ENCODE data around the gene TOMM20. TPM values are rescaled to one million over a fixed set of nuclear protein-coding genes. Genes with fewer than 3 reads are reported as not detected.

Gene TOMM20
- total RNA-seq, 1 experiment from 2014 or later = 184 TPM

DNA sequence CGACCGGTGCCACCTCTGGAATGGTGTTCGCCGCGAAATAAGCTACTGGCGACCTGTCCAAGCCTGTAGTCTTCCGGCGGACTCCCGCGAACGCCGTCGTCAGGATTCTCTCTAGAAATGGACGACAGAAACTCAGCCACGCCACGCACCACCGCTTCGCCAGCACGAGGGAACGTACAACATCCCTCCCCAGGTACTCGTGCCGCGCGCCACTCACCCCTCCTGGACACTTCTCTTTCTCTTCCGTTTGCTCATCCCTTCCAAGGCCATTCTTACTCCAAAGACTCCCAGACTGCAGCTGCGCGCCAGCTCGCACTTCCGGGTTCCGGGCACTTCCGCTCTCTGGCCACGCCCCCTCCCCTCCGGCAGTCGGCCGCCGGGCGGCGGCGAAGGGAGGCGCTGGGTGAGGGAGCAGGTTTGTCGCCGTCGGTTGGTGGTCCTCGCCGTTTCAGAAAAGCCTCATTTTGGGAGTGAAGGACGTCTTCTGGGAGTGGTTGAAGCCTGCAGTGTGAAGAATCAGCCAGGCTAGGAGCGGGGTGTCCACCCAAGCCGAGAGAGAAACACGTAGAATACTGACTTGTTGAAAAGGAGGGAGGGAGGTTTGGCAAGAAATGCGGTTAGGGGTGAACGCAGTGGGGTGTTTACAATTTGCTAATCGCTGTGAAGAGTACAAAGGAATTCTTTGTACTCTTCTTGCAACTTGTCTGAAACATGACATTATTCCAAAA, 32.5 kb upstream of the TOMM20 start, which contains the start of gene RBM34 (continued):
- TF ChIP-seq CDX4 (CRISPR knock-in tag; IDR thresholded peaks at IDR 0.05; ENCODE audit: borderline replicate concordance) (no peak), EMX1 (CRISPR knock-in tag; IDR thresholded peaks at IDR 0.05) (no peak), SMAD3 (CRISPR knock-in tag; IDR thresholded peaks at IDR 0.05; ENCODE audit: borderline replicate concordance) (peak; percentile 82), SP1 (CRISPR knock-in tag; conservative IDR thresholded peaks at IDR 0.05) (peak; percentile 95), HMGXB4 (CRISPR knock-in tag; IDR thresholded peaks at IDR 0.05) (0 out of 2 replicates have a peak, but pooled peaks have one; percentile 32), ETV6 (CRISPR knock-in tag; IDR thresholded peaks at IDR 0.05) (peak; percentile 92), ATF6 (CRISPR knock-in tag; IDR thresholded peaks at IDR 0.05) (no peak), TEAD1 (CRISPR knock-in tag; IDR thresholded peaks at IDR 0.05) (peak; percentile 59; the same call in 1 of the 2 replicates), ZNF671 (CRISPR knock-in tag; IDR thresholded peaks at IDR 0.05) (no peak), MAX (CRISPR knock-in tag; IDR thresholded peaks at IDR 0.05) (peak; percentile 81), KAT7 (CRISPR knock-in tag; IDR thresholded peaks at IDR 0.05; ENCODE audit: borderline replicate concordance) (0 out of 2 replicates have a peak, but pooled peaks have one; percentile 57), ZNF263 (CRISPR knock-in tag; IDR thresholded peaks at IDR 0.05; ENCODE audit: low read depth) (no peak), FOXP1 (CRISPR knock-in tag; IDR thresholded peaks at IDR 0.05; ENCODE audit: borderline replicate concordance) (peak; percentile 55; the same call in 1 of the 2 replicates), CTCF (IDR thresholded peaks at IDR 0.05) (no peak)
- TF ChIP-seq, protein P1, sequence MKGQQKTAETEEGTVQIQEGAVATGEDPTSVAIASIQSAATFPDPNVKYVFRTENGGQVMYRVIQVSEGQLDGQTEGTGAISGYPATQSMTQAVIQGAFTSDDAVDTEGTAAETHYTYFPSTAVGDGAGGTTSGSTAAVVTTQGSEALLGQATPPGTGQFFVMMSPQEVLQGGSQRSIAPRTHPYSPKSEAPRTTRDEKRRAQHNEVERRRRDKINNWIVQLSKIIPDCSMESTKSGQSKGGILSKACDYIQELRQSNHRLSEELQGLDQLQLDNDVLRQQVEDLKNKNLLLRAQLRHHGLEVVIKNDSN (CRISPR knock-in tag; IDR thresholded peaks at IDR 0.05) = peak; percentile 19; the same call in 1 of the 2 replicates

GRCh38 chr1:235160383-235160956, 31.8 kb upstream of the TOMM20 start:
- H3K27me3 Mint-ChIP-seq (ENCODE audit: low read depth) = no peaks in the 10 kb centered on the region
- H3K9me3 Mint-ChIP-seq = no peaks in the 10 kb centered on the region
- peak overlapping the region; percentile 97 for H3K27ac Mint-ChIP-seq
- peaks cover 12% of the 10 kb centered on the region for H3K4me1 Mint-ChIP-seq
- ATAC-seq (peak; percentile 12), DNase-seq (ENCODE audit: low spot score) (no peak)
- CTCF ChIA-PET = interaction anchor here (1.1 to 1.3 kb wide), 2 partner anchors 32 to 257 kb away, joined by 3 to 6 read pairs; partner anchors contain the start of gene TOMM20
- peak overlapping the region; percentile 94 for H3K4me3 Mint-ChIP-seq
- POLR2A ChIA-PET = interaction anchor here (0.9 to 1.4 kb wide), 5 partner anchors 32 to 264 kb away, joined by 3 to 7 read pairs (median 4); partner anchors contain the start of genes ARID4B and TOMM20
- H3K36me3 Mint-ChIP-seq = peaks cover 7% of the 10 kb centered on the region
- TF ChIP-seq ARID4B (CRISPR knock-in tag; IDR thresholded peaks at IDR 0.05; ENCODE audit: borderline replicate concordance) (no peak), KAT7 (CRISPR knock-in tag; IDR thresholded peaks at IDR 0.05; ENCODE audit: borderline replicate concordance) (no peak), TCF7 (CRISPR knock-in tag; IDR thresholded peaks at IDR 0.05; ENCODE audit: low read depth) (no peak), GTF2I (CRISPR knock-in tag; conservative IDR thresholded peaks at IDR 0.05) (no peak)
- TF ChIP-seq, protein P2, sequence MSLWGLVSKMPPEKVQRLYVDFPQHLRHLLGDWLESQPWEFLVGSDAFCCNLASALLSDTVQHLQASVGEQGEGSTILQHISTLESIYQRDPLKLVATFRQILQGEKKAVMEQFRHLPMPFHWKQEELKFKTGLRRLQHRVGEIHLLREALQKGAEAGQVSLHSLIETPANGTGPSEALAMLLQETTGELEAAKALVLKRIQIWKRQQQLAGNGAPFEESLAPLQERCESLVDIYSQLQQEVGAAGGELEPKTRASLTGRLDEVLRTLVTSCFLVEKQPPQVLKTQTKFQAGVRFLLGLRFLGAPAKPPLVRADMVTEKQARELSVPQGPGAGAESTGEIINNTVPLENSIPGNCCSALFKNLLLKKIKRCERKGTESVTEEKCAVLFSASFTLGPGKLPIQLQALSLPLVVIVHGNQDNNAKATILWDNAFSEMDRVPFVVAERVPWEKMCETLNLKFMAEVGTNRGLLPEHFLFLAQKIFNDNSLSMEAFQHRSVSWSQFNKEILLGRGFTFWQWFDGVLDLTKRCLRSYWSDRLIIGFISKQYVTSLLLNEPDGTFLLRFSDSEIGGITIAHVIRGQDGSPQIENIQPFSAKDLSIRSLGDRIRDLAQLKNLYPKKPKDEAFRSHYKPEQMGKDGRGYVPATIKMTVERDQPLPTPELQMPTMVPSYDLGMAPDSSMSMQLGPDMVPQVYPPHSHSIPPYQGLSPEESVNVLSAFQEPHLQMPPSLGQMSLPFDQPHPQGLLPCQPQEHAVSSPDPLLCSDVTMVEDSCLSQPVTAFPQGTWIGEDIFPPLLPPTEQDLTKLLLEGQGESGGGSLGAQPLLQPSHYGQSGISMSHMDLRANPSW (CRISPR knock-in tag; conservative IDR thresholded peaks at IDR 0.05; ENCODE audit: low read depth) = no peak
